Left lung (tissue), 10 donors: ENCODE measurements around the gene HSBP1L1. TPM values are rescaled to one million over a fixed set of nuclear protein-coding genes. Genes with fewer than 3 reads are reported as not detected.

Source experiments
- ATAC-seq: fragments of 200-7000 bp; cut with Tn5 transposase; one replicate; pipeline ENCODE4 v1.9.1; 2020; ENCODE audit warnings: moderate library complexity
- DNase-seq, 4 donors: peaks; one replicate each; pipeline ENCODE4 v3.0.0-alpha.2; 2013 to 2020
- H3K27ac ChIP-seq, 2 donors: fragments of 200-600 bp; sonication (generic) in 1 of 2; one replicate each; pipeline versions ENCODE4 v1.5.0 to v1.8.0; 2020 to 2021
- H3K27me3 ChIP-seq, 2 donors: fragments of 200-600 bp; sonication (generic) in 1 of 2; one replicate each; pipeline versions ENCODE4 v1.5.0 to v1.8.0; 2020 to 2021
- H3K36me3 ChIP-seq, 2 donors: fragments of 200-600 bp; sonication (generic) in 1 of 2; one replicate each; pipeline versions ENCODE4 v1.5.0 to v1.8.0; 2020 to 2021
- H3K4me1 ChIP-seq, 2 donors: fragments of 200-600 bp; one replicate each; pipeline ENCODE4 v1.8.0; 2021
- H3K4me3 ChIP-seq, 2 donors: fragments of 200-600 bp; sonication (generic) in 1 of 2; one replicate each; pipeline versions ENCODE4 v1.5.0 to v1.8.0; 2020 to 2021; ENCODE audit warnings: mild to moderate bottlenecking in 1 of 2
- H3K9me3 ChIP-seq, 2 donors: fragments of 200-600 bp; sonication (generic) in 1 of 2; one replicate each; pipeline versions ENCODE4 v1.5.0 to v1.8.0; 2020 to 2021
- CTCF ChIP-seq, 2 donors: fragments of 200-600 bp; sonication (generic) in 1 of 2; IDR thresholded peaks; one replicate each; pipeline versions ENCODE4 v1.5.0 to v1.8.0; 2021; ENCODE audit warnings: antibody characterized with exemption in 2 of 2
- intact Hi-C, 2 donors: fragments of 100-400 bp; cut with DNase I; formaldehyde crosslinking; loops; one replicate each; pipeline versions ENCODE4 v1.11.2 to v1.14.2; 2022
- polyA plus RNA-seq, 6 donors: library from polyadenylated mRNA; unstranded; fragments of 120-200 nt; gene quantifications; one replicate each; pipeline ENCODE4 v1.2.1, GENCODE V29; 2013; ENCODE audit not compliant: insufficient read length in 6 of 6
- total RNA-seq, 2 donors: library from RNA; stranded (reverse); fragmentation: NEBNext Ultra II Directional; extraction: Animal tissue kit (Norgen Biotek cat#: 25700); gene quantifications; one replicate each; pipeline ENCODE4 v1.2.1, GENCODE V29; 2021
- donor health status: DM: no; HTN: yes; CAD: no.
- donor health status: DM: no; HTN: no; CAD: no.

Gene HSBP1L1
- total and polyA plus RNA-seq, 8 donors: 21.7 to 38.5 (median 26.5) TPM

- H3K27ac ChIP-seq: no peak overlapping the region
- no peak overlapping the region for H3K4me3 ChIP-seq
- intact Hi-C loops: no loop called here
- no peaks in the 10 kb centered on the region for H3K9me3 ChIP-seq
- H3K27me3 ChIP-seq: no peaks in the 10 kb centered on the region
- H3K4me1 ChIP-seq: peaks cover 30 to 38% of the 10 kb centered on the region in 2 donors
- peaks cover 4 to 40% of the 10 kb centered on the region in 2 donors for H3K36me3 ChIP-seq
- TF ChIP-seq CTCF (IDR thresholded peaks at IDR 0.05): no peak
- peak in 1 of 4 donors; percentile 26 for DNase-seq
- no peak for ATAC-seq
These were observed 19.1 kb upstream of the HSBP1L1 start for GRCh38 chr18:79945118-79946042.

- ATAC-seq (peak; percentile 60), DNase-seq (peak in 1 of 4 donors; percentile 59)
- intact Hi-C loops: no loop called here
- Histone ChIP-seq H3K9me3 (no peaks in the 10 kb centered on the region), H3K27me3 (peaks cover 0 to 4% of the 10 kb centered on the region in 2 donors), H3K4me1 (peaks cover 31 to 47% of the 10 kb centered on the region in 2 donors), H3K4me3 (no peak overlapping the region), H3K36me3 (peaks cover 4 to 22% of the 10 kb centered on the region in 2 donors), H3K27ac (no peak overlapping the region)
- no peak for TF ChIP-seq CTCF (IDR thresholded peaks at IDR 0.05)
These were observed 17.2 kb upstream of the HSBP1L1 start for GRCh38 chr18:79947054-79947755.

GRCh38 chr18:79947881-79948610 is 16.4 kb upstream of the HSBP1L1 start:
- Histone ChIP-seq H3K4me3 (no peak overlapping the region), H3K27ac (no peak overlapping the region), H3K4me1 (peaks cover 31 to 48% of the 10 kb centered on the region in 2 donors), H3K36me3 (peaks cover 2 to 13% of the 10 kb centered on the region in 2 donors), H3K27me3 (peaks cover 0 to 7% of the 10 kb centered on the region in 2 donors), H3K9me3 (no peaks in the 10 kb centered on the region)
- intact Hi-C loops: no loop called here
- DNase-seq (peak in 1 of 4 donors; percentile 31), ATAC-seq (no peak)
- no peak for TF ChIP-seq CTCF (IDR thresholded peaks at IDR 0.05)

- peaks cover 31 to 48% of the 10 kb centered on the region in 2 donors for H3K4me1 ChIP-seq
- ATAC-seq (no peak), DNase-seq (peak in 1 of 4 donors; percentile 30)
- no peak overlapping the region for H3K27ac ChIP-seq
- no peaks in the 10 kb centered on the region for H3K9me3 ChIP-seq
- H3K36me3 ChIP-seq: peaks cover 0 to 9% of the 10 kb centered on the region in 2 donors
- peak overlapping the region in 1 of 2 donors; percentile 54 for H3K4me3 ChIP-seq
- intact Hi-C loops: no loop called here
- H3K27me3 ChIP-seq: peaks cover 0 to 7% of the 10 kb centered on the region in 2 donors
- no peak for TF ChIP-seq CTCF (IDR thresholded peaks at IDR 0.05)
These were observed 15.6 kb upstream of the HSBP1L1 start for GRCh38 chr18:79948719-79949411.
